GM06990 (cell line): Measurements from ENCODE around the gene ZAR1.
A peak's percentile ranks its signal among the peaks of the same experiment; 100 is the strongest.
"Not testable (repeated sequence)": the region's sequence is repeated elsewhere in the genome, so short reads cannot be mapped to it uniquely, and the experiment has no call there.

Experiments used
- DNase-seq: peaks from one replicate; pipeline ENCODE4 v3.0.0-alpha.2; 2011; ENCODE audit not compliant: insufficient read length; ENCODE audit errors: extremely low read depth
- H3K27me3 ChIP-seq: replicated peaks from 2 replicates; pipeline ENCODE4 v1.6.0; 2011; ENCODE audit warnings: low read length; ENCODE audit not compliant: control insufficient read depth, insufficient read depth
- H3K36me3 ChIP-seq: 2 replicates; pipeline ENCODE4 v1.5.1; 2011; ENCODE audit warnings: low read length; ENCODE audit not compliant: control insufficient read depth, insufficient read depth
- H3K4me3 ChIP-seq: replicated peaks from 2 replicates; pipeline ENCODE4 v1.5.1; 2011; ENCODE audit warnings: low read depth, mild to moderate bottlenecking, control low read depth, low read length
- CTCF ChIP-seq: IDR thresholded peaks from 2 replicates; pipeline ENCODE4 v1.5.1; 2011; ENCODE audit warnings: low read length, control low read depth, mild to moderate bottlenecking, inconsistent platforms; ENCODE audit not compliant: insufficient read depth, poor library complexity, severe bottlenecking

Gene ZAR1

GRCh38 chr4:48490012-48490679, at the start of gene ZAR1:
Gene ZAR1 (plus strand): TSS chr4:48490252. CDS start chr4:48490292, 40 bp downstream.
- H3K36me3 ChIP-seq: no peaks in the 10 kb centered on the region
- no peak for TF ChIP-seq CTCF
- H3K27me3 ChIP-seq: no peaks in the 10 kb centered on the region; the same call in 1 of the 2 replicates
- no peak for DNase-seq
- H3K4me3 ChIP-seq: no peak within 1 kb of the TSS

GRCh38 chr4:48440914-48441313, 49.1 kb upstream of the ZAR1 start:
- not testable (repeated sequence) for H3K36me3 ChIP-seq, DNase-seq, H3K27me3 ChIP-seq, H3K4me3 ChIP-seq

GRCh38 chr4:48445704-48446103, 44.3 kb upstream of the ZAR1 start:
- H3K27me3 ChIP-seq: no peaks in the 10 kb centered on the region
- no peaks in the 10 kb centered on the region for H3K36me3 ChIP-seq
- DNase-seq: no peak
- H3K4me3 ChIP-seq: no peak overlapping the region
- peak; percentile 46 for TF ChIP-seq CTCF

GRCh38 chr4:48446642-48447041, 43.4 kb upstream of the ZAR1 start:
- Histone ChIP-seq H3K4me3 (no peak overlapping the region), H3K36me3 (no peaks in the 10 kb centered on the region), H3K27me3 (no peaks in the 10 kb centered on the region)
- no peak for TF ChIP-seq CTCF
- DNase-seq: no peak

- no peak for DNase-seq
- no peaks in the 10 kb centered on the region for H3K27me3 ChIP-seq
- H3K4me3 ChIP-seq: no peak overlapping the region
- H3K36me3 ChIP-seq: no peaks in the 10 kb centered on the region
- no peak for TF ChIP-seq CTCF
Observed at GRCh38 chr4:48449151-48449550, 40.9 kb upstream of the ZAR1 start.

- H3K27me3 ChIP-seq: no peaks in the 10 kb centered on the region
- H3K4me3 ChIP-seq: no peak overlapping the region
- H3K36me3 ChIP-seq: no peaks in the 10 kb centered on the region
- no peak for DNase-seq
- TF ChIP-seq CTCF: no peak
Observed at GRCh38 chr4:48450740-48451139, 39.3 kb upstream of the ZAR1 start.

- not testable (repeated sequence) for DNase-seq, H3K27me3 ChIP-seq, H3K36me3 ChIP-seq, H3K4me3 ChIP-seq
Observed at GRCh38 chr4:48451656-48452055, 38.4 kb upstream of the ZAR1 start.
